GM11168 (cell line): ENCODE results near the gene PP2D1.
"Not testable (repeated sequence)": the region's sequence is repeated elsewhere in the genome, so short reads cannot be mapped to it uniquely, and the experiment has no call there.

Experiments used
- in situ Hi-C: fragments of 300-500 bp; cut with MboI; formaldehyde crosslinking; loops from one replicate; pipeline ENCODE4 v1.12.0; 2022; ENCODE audit warnings: low sequenced_read_pairs; ENCODE audit not compliant: unreplicated experiment

Gene PP2D1

GRCh38 chr3:19994796-19995195, 17.3 kb downstream of the PP2D1 start:
- in situ Hi-C loops, result no loop called here

DNA sequence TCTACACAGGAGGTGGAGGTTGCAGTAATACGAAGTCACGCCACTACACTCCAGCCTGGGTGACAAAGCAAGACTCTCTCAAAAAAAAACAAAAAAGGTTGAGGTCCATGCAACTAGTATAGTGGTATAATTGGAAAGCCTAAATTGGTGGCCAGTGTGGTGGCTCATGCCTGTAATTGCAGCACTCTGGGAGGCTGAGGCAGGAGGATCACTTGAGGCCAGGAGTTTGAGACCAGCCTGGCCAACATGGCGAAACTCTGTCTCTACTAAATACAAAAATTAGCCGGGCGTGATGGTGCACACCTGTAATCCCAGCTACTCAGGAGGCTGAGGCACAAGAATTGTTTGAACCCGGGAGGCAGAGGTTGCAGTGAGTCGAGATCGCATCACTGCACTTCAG, 23.2 kb downstream of the PP2D1 start:
- in situ Hi-C loops, result not testable (repeated sequence)

GRCh38 chr3:19972054-19972453, 40.0 kb downstream of the PP2D1 start:
- in situ Hi-C loops, result no loop called here

- in situ Hi-C loops, result no loop called here
Observed at GRCh38 chr3:19970327-19970726, 41.7 kb downstream of the PP2D1 start.

DNA sequence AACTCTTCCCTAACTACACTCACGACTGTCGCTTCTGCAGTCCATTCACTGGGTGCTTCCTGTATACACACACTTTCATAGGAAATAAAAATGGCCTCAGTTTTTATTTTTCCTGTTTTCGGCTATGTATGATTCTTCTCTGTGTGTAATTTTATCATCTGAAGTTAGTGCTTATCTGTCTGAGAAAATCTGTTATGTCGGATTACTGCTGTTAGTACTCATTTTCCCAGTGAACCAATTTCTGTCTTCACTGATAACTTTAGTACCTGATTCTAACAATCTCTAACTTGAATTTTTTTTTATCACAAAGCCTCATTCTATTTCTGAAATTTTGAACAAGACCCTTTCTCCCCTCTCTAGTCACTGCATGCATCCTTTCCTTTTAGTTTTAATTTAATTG, 44.3 kb downstream of the PP2D1 start:
- in situ Hi-C loops, result no loop called here

GRCh38 chr3:19967208-19967607, 44.9 kb downstream of the PP2D1 start:
- in situ Hi-C loops, result no loop called here

DNA sequence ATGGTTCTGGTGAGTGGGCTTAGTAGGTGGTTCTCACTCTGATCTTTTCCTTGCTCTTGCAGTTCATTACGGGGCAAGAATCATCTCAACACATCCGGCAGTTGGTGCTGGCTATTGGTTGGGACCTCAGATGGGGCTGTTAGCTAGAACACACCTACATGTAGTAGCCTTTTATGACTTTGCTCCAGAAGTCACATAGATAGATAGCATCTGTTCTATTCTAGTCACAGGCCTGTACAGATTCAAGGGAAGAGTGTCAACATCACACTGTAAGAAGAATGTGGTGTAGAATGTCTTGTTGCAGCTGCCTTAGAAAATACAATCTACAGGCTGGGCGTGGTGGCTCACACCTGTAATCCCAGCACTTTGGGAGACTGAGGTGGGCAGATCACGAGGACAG, 50.1 kb downstream of the PP2D1 start:
- in situ Hi-C loops, result no loop called here

GRCh38 chr3:19960696-19961095, 51.4 kb downstream of the PP2D1 start:
- in situ Hi-C loops, result no loop called here

GRCh38 chr3:19959505-19959904, 52.6 kb downstream of the PP2D1 start:
- in situ Hi-C loops, result no loop called here

DNA sequence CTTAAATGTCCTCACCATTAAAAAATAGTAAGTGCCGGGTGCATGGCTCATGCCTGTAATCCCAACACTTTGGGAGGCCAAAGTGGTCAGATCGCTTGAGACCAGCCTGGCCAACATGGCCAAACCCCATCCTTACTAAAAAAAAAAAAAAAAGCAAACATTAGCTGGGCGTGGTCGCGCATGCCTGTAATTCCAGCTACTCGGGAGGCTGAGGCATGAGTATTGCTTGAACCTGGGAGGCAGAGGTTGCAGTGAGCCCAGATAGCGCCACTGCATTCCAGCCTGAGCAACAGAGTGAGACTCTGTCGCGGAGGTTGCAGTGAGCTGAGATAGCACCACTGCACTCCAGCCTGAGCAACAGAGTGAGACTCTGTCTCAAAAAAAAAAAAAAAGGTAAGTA, 54.7 kb downstream of the PP2D1 start:
- in situ Hi-C loops, result not testable (repeated sequence)

DNA sequence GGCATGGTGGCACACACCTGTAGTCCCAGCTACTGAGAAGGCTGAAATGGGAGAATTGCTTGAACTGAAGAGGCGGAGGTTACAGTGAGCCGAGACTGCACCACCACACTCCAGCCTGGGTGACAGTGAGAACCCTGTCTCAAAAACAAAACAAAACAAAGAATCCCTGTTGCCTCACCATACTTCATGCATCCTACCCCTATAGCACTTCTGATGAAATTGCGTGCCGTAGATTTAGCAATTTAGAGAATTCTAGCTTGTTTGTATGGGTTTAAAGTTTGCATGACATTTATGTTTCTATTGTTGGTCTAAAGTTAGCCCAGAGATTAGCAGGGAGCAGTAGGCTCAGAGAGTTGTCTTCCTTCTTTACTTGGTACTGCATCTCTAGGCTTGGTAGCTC, 57.4 kb downstream of the PP2D1 start:
- in situ Hi-C loops, result no loop called here

DNA sequence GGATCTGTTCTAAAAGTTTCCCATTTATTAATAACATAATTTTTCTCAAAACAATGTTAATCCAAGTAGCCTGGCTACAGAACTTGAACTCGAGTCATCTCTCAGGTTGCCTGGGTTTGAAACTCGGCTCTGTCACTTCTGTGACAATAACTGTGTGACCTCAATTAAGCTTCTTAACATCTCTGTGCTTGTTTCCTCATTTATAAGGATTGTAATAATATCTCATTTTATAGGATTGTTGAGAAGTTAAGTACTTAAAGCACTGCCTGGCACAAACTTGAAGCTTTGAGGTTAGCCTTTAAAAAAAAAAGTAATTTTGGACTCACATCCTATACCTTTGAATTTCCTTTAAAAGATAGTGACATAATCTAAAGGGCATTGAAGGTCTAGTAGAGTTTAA, 61.7 kb downstream of the PP2D1 start:
- in situ Hi-C loops, result no loop called here

DNA sequence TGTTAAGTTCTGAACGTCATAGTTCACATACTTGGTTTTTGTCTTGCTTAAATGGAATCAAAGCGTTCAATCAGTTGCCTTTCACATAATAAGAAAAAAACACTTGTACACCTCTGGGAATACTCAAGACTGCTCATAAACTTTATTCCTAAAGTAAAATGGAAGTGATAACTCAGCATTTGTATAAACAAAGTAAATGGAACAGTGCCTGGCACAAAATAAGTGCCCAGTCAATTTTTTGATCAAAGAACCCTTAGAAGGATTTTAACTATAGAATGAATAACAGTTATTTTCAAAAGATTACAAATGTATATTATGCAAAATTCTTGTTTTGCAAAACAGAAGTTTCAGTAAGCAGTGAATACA, 63.9 kb downstream of the PP2D1 start:
- in situ Hi-C loops, result no loop called here

DNA sequence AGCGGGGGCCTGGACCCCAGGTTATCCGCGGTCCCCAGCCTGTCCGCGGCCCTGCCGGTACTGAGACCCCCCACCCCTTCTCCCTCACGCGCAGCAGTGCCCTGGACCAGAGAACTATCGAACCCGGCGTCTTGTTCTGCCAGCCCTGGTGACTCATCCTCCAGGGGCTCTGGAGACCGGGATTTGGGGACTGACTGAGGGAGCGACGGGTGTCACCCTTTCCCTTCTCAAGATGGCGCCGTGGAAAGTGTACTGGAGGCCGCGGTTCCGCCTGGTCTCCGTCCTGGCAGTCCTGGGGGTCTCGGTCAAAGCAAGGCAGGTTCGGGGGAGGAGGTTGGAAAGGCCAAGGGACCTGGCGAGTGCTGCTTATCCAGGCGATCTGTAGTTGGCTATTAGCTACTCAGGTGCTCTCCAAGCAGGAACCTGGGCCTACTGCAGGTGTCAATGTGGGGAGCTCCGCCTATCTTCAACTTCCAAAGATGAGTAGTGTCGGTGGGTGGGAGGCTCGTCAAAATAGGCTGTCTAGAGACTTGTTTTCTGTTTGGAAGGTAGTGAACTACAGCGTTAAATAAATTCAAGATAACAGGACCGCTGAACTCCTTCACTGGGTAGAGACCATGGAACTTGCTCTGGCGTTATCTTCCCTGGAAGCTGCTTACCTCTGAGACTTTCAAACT, 64.4 kb downstream of the PP2D1 start:
- in situ Hi-C loops, result no loop called here

GRCh38 chr3:19946832-19947548, 65.1 kb downstream of the PP2D1 start, which contains the start of gene RAB5A:
Gene RAB5A (plus strand): TSS chr3:19947097. CDS start chr3:19950899, 3,802 bp downstream.
- in situ Hi-C loops, result no loop called here

DNA sequence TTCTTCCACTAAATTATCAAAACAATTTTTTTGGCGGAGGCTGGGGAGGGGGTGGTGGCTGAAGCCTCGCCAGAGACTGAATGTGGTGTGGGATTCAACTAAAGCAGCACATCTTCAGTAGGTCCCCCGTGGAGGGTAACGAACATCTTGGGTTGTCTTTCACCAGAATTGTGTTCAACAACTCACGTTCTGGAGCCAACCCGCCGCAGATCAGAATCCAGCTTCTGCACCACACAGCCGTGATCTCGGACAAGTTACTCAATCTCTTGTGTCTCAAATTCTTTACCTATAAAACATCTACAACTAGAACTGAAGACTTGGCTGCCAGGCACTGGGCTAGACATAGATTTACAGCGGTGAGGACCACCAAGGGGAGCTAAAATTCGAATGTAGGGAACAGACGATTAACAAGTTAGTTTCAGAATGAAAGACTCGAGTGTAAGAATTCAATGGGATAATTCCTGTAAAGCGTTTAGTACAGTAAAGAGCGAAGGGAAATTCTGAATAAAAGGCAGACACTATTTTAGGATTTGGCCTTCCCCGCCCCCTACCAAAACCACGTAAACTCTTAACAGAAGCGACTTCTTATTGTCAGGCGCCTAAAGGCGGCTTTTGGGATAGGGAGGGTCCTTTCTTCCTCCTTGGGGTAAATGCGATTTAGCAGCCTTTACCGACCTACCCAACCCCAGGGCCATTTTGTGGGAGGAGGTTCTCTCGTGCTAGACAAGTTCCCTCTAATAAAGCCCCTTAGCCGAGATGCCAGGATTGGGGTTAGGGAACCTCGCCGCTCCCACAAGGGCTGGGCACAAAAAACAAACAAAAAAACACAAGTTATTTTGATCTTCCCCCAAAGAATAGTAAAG, 65.9 kb downstream of the PP2D1 start:
- in situ Hi-C loops, result no loop called here

GRCh38 chr3:19945534-19945933, 66.5 kb downstream of the PP2D1 start:
- in situ Hi-C loops, result no loop called here

DNA sequence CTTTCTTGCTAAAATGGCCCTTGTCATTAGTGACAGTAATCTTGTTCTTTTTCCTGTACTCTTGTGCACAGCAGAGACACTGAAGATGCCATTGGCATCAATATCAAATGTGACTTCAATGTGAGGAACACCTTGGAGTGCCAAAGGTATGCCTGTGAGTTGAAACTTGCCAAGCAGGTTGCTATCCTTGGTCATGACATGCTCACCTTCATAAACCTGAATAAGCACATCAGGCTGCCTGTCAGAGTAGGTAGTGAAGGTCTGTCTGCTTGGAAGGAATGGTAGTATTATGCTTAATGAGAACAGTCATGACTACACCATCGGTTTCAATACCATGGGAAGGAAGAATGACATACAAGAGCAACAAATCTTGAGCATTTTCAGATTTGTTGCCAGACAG, 71.4 kb downstream of the PP2D1 start:
- in situ Hi-C loops, result no loop called here

DNA sequence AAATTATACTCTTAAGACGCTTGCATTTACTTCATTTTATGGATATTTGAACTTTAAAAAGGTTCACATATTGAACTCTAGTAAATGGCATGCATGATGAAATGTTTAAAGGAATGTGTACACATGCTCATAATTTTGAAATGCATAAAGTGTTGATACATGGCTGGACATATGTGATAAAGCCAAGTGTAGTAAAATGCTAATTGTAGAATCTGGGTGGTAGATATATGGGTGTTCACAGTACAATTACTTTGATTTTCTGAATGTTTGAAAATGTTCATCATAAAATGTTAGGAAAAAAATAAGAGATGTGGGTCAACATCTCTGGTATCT, 73.8 kb downstream of the PP2D1 start:
- in situ Hi-C loops, result no loop called here

GRCh38 chr3:19937459-19938294, 74.4 kb downstream of the PP2D1 start:
- in situ Hi-C loops, result no loop called here
